NCI-H187 (cell line): ENCODE data around the gene RHOBTB1.
A peak's percentile ranks its signal among the peaks of the same experiment; 100 is the strongest.

Experiments
- DNase-seq, 2 experiments: peaks; one replicate each; lab custom pipeline; 2025; lab: John Stamatoyannopoulos, UW

Gene RHOBTB1

GRCh38 chr10:60965696-60966095 is 21.7 kb upstream of the RHOBTB1 start:
- no peak for DNase-seq

- DNase-seq, result peak in 1 of 2 experiments; percentile 8
Observed at GRCh38 chr10:60964257-60965235, 20.6 kb upstream of the RHOBTB1 start.

- no peak for DNase-seq
Observed at GRCh38 chr10:60963441-60964256, 19.7 kb upstream of the RHOBTB1 start.

- no peak for DNase-seq
Observed at GRCh38 chr10:60962946-60963345, 19.0 kb upstream of the RHOBTB1 start.

GRCh38 chr10:60960913-60961312 is 16.9 kb upstream of the RHOBTB1 start:
- no peak for DNase-seq

- no peak for DNase-seq
Observed at GRCh38 chr10:60960031-60960430, 16.0 kb upstream of the RHOBTB1 start.

- no peak for DNase-seq
Observed at GRCh38 chr10:60958892-60959601, 15.1 kb upstream of the RHOBTB1 start.

- no peak for DNase-seq
Observed at GRCh38 chr10:60957667-60958221, 13.8 kb upstream of the RHOBTB1 start.

- DNase-seq, result no peak
Observed at GRCh38 chr10:60955957-60956425, 12.0 kb upstream of the RHOBTB1 start.

GRCh38 chr10:60955316-60955715 is 11.3 kb upstream of the RHOBTB1 start:
- DNase-seq, result no peak

GRCh38 chr10:60954035-60954434 is 10.1 kb upstream of the RHOBTB1 start:
- DNase-seq, result no peak

GRCh38 chr10:60953420-60953819 is 9.4 kb upstream of the RHOBTB1 start:
- no peak for DNase-seq

- no peak for DNase-seq
Observed at GRCh38 chr10:60952846-60953220, 8.8 kb upstream of the RHOBTB1 start.

- DNase-seq, result no peak
Observed at GRCh38 chr10:60952067-60952845, 8.3 kb upstream of the RHOBTB1 start.

GRCh38 chr10:60951272-60951724 is 7.3 kb upstream of the RHOBTB1 start:
- DNase-seq, result no peak

- DNase-seq, result no peak
Observed at GRCh38 chr10:60950300-60950699, 6.3 kb upstream of the RHOBTB1 start.

GRCh38 chr10:60948851-60949250 is 4.9 kb upstream of the RHOBTB1 start:
- DNase-seq, result no peak

- no peak for DNase-seq
Observed at GRCh38 chr10:60944910-60945297, 919 bp upstream of the RHOBTB1 start.

GRCh38 chr10:60943316-60944057 is 498 bp downstream of the RHOBTB1 start:
- DNase-seq, result peak in 1 of 2 experiments; percentile 38

GRCh38 chr10:60942788-60943315 is 1.1 kb downstream of the RHOBTB1 start:
- no peak for DNase-seq
